Measurements from ENCODE around the gene CTCF. TPM values are rescaled to one million over a fixed set of nuclear protein-coding genes. Genes with fewer than 3 reads are reported as not detected.

Gene CTCF
- total RNA-seq, 1 experiment from 2014 or later = 53.8 TPM

DNA sequence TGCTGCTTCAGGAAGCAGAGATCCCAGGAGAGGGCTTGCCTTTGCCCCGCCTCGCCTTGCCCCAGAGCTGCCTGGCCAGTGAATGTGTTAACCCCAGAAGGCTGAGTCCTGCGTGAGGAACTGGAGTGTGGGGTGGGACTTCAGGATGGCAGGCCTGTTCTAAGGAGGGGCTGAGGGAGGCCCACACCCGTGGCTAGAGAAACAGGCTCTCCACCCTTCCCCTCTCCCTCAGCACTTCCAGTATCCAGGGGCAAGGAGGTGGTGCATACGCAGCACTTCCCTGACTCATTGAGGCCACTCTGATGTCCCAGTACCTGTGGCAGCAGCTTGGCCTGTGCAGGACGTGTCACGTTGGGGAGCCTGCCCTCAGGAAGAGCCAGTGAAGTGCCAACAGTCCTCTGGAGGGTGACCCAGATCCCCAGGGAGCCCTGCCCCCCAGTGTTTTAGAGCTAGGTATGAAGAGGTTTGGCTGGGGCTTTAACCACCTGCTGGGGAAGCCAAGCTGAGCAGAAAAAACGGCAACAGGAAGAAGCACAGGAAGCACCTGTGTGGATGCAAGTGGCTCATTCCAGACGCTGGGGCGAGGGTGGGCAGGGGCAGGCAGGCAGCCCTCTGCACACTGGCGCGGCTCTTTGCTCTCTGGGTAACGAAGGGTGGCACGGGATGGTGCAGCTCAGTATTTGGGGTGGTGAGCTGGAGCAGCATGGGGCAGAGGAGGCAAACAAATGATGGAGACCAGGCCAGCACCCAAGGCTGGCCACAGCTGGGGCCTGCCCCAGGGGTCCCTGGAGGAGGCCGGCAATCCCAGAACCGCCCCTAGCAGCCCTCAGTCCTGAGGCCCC is 14.7 kb upstream of the CTCF start:
- no peak for DNase-seq (ENCODE audit: low read depth)

DNA sequence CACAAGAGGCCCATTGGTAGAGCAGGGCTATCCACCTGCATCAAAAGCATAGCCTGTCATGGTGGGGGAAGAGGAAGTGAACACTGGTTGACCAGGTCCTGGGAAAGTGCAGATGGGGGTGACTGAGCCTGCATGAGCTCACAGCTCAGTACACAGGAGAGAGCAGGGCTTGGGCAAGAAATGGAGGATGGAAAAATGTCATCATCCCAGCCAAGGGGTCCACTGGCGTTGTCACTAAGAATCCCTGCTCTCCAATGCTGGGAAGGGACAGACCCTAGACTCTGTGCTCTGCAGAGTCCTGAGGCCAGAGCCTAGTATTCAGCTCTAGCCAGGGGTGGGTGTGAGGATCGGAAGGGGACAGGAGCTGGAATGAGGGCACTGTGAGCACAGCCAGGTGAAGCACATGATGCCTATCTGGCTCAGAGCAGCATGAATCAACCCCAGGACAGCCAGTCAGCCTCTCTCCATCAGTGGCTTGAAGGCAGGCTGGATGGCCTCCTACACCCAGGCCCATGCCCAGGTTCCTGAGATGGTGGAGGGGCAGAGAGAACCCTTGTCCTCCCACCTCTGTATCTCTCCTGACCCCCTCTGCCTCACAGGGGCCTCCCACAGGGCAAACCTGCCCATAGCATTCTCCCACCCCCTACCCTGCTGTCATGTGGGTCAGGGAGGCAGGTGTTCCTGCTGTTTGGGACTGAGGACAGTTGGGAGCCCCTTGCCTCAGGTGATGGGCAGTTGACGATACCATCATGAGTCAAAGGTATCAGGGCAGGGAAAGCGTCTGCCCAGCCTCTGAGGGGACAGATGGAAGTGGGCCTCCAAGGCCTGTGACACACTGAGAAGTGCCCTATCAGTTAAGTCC is 13.8 kb upstream of the CTCF start:
- DNase-seq (ENCODE audit: low read depth) = no peak

DNA sequence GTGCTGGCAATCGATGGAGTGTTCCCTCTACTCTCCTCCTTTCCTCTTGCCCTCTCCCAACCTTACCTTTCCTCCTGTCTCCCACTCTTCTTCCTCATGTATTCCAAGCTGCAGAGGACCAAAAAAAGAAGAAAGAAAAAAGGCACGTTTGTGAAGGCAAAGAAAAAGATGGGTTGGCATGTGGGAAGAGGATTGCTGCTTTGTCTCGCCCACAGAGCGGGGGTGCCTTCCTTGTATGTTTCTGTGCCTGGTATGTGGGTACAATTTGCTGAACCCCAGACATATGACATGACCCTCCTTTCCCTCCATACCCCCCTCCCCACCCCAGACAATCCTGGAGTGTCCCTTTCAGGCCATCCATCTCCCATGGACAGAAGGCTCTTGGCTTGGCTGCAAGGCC is 13.1 kb upstream of the CTCF start:
- DNase-seq (ENCODE audit: low read depth) = no peak

DNA sequence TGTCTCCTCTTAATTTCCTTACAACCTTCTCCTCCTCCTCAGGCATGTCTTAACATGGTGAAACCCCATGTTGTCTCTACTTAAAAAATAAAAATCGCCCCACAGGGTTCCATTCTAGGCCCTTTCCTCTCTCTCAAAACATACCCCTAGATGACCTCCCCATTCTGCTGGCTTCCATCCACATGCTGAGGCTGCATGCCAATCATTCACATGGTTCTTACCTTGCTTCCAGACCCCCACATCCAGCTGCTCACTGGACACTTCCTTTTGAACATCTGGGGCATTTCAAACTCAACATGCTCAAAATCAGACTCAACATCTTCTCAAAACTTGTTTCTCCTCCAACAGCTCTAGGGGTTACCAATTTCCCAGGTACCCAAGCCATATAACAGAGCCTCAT is 12.4 kb upstream of the CTCF start:
- DNase-seq (ENCODE audit: low read depth) = no peak

DNA sequence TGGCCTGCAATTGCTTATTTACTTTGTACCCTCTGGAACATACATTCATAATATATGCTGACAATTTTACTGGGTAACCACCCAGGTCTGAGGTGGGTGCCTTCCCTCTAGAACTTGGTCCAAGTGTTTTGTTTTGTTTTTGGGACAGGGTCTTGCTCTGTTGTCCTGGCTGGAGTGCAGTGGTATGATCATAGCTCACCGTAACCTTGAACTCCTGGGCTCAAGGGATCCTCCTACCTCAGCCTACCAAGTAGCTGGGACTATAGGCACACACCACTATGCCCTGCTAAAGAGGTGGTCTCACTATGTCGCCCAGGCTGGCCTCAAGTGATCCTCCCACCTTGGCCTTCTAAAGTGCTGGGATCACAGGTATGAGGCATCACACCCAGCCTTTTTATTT is 11.2 kb upstream of the CTCF start:
- DNase-seq (ENCODE audit: low read depth) = no peak

DNA sequence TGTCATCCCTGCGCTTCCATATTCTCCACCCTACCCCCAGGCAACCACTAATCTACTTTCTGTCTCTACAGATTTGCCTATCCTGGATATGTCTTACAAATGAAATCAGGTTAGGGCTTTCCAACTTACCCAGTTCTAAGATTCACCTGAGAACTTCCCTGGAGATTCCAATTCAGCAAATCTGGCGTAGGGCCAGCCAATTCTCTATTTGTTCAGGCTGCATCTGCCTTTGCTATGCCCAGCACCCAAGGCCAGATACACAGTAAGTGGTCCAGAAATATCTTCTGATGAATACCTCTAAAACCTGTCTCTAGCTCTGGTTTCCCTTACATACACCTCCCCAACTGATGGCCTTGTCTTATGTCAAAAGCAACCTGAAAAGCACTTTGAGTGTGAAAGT is 10.4 kb upstream of the CTCF start:
- DNase-seq (ENCODE audit: low read depth) = no peak

DNA sequence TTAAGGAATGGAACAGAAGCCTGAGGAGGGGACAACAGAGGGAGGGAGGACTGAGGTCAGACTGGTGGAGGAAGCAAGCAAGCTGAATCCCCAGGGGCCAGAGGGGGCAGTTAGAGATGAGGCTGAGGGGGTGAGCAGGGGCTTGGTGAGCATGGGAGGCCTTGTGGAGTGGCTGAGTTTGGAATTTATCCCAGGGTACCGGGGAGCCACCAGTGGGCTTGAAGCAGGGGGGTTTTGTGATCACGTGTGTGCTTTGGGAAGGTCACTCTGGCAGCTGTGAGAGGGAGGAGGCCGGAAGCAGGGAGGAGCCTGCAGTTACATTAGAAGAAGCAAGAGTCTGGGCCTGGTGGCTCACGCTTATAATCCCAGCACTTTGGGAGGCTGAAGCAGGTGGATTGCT is 9.8 kb upstream of the CTCF start:
- DNase-seq (ENCODE audit: low read depth) = no peak

DNA sequence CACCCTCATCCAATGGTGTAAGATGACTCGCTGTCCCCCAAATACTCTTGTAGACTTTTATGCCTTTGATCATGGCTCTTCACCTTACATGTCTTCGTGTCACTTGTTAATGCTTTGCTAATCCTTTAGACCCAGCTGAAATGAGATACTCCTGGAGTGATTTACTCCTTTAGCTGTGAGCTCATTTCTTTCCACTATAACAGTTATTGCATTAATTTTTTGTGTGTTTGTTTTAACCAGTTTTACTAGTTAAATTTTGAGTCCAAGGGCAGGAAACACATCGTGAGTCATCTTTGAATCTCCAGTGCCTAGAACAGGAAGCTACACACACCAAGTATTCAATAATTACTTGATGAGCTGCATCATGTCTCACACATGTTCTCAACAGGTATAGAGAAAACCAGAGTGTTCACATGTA is 6.5 kb upstream of the CTCF start:
- peak; percentile 83 for DNase-seq (ENCODE audit: low read depth)

DNA sequence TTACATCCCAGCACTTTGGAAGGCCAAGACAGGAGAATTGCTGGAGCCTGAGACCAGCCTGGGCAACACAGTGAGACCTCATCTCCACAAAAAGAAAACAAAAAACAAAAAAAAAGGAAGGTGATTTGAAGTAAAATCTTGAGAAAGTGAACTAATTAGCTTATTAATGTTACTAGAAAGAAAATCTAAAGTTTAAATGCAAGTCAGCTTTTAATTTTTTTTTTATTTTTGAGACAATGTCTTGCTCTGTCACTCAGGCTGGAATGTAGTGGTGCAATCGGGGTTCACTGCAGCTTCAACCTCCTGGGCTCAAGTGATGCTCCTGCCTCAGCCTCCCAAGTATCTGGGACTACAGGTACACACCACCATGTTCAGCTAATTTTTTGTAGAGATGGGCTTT is 3.5 kb upstream of the CTCF start:
- DNase-seq (ENCODE audit: low read depth) = no peak

DNA sequence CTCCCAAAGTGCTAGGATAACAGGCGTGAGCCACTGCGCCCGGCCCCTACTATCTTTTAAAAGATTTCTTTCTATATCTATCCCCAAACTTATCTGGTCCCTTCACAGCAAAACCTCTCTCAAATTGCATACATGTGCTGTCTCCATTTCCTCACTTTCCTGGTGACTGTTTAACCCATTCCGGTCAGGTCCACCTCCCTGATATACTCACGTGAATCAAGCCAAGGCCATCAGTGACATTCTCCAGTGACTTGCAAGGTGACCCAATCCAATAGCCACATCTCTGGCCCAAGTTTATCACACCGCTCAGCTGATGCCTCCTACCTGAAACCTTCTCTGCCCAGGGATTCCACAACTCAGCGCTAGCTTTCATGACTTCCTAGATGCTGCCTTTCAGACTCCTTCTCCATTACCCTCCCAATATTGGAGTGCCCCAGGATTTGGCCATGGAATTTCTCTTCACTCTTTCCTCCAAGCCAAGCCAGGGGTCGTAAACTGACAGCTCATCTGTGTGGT is 1.4 kb upstream of the CTCF start:
- no peak for DNase-seq (ENCODE audit: low read depth)

DNA sequence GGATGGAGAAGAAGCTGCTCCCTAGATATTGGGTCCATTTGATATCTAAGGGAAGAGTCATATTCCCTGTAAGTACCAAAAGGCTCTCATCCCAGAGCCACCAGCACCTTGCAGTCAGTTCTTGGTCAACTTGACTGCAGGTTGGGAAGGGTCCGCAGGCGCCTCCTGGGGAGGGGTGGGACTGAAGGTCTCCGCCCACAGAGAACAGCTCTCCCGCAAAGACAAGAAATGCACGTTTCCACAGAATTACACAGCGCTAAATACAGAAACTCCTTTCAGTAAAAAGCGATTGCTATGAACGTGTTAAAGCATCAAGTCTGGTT is 864 bp upstream of the CTCF start:
- no peak for DNase-seq (ENCODE audit: low read depth)

DNA sequence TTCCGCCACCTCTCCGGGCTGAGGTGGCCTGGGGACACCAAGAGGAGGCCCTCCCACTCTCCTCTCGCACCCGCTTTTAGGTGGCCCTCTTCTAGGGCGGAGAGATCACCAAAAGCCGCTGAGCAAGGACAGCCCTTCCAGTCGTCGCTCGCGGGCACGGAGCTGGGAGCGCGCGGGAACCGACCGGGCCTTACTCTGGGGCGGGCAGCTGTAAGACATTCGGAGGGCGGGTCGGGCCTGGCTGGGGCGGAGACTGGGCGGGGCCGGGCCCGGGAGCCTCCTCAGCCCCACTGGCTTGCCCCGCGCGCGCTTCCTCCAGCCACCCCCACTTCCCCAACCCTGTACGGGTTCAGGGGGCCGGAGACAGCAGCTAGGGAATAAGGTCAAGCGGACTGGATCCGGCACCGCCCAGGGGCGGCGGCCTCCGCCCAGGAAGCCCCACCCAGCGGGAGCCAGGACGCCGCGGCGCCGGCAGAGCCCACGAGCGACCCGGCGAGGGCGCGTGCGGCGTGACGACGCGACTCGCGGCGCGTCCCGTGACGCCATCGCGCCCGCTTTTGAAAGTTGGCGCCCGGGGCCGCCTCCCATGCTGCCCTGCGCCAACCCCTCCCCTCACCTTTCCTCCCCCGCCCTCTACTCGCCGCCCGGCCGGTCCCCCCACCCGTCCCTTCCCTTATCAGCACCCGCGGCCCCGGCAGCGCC is 351 bp upstream of the CTCF start:
- peak; percentile 98 for DNase-seq (ENCODE audit: low read depth)

DNA sequence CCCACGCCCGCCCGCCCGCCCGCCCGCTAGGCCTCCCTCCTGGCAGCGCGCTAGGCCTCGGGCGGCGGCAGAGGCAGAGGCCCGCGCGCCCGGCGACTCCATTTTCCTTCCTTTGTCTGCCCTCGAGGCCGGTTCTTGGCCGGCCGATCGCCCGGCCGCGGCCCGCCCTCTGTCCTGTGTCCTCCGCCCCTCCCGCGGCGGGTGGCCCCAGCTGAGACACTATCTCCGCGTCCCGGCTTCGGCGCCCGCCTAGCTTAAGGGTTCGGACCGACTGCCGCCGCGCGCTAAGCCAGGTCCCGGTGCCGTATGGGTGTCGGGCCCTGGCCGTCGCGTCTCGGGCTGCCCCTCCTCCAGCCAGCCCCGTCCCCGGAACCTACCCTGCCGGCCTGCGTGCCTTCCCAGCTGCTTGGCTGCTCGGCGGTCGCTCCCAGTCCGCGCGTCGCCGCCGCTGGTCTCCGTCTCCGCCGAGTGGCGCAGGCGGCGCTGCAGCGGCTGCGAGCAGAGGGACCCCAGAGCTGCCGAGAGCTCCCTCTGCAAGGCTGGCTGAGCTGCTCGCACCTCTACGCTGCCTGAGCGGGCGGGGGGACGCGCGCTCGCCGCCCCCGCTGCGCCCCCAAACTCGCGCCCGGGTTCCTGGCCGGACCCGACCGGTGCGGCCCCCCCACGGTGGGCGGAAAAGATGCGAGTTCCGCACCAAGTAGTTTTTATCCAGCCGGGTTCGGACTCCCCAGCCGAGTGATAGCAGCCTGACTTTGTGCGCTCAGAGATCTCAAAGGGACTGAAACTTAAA is 787 bp downstream of the CTCF start:
- DNase-seq (ENCODE audit: low read depth) = peak; percentile 48

DNA sequence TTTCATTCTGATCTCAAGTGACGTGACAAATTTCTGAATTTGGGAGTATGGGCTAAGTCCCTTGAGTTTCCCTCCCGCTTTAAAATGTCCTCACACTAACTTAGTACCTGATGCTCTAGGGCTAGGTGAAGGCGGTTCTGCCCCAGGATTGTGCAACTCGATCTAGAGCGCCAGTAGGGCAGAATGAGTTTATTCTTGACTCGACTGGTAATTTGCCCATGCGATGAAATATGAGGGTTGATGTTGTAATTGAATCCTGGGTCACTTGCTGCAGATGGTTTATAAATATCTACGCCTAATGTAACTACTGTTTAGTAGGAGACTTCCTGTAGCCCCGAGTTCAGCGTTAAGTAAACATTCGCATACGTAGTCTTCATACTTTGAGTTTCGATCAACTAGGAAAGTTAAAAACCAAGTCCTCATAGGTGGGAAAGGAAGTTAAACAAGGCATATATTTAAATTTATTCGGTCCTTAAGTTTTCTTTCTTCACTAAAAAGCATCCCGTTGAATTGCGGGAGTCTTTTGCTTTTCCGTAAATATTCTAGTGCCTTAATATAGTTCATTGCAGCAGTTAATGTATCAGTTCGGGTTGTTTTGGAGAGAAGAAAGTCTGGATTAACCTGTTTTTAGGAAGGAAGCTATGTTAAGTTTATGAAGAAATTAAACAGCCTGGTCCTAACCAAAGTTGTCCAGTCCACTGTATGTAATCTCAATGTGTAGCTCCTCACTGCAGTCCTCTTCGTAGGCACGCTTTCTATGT is 1.6 kb downstream of the CTCF start:
- peak; percentile 34 for DNase-seq (ENCODE audit: low read depth)

DNA sequence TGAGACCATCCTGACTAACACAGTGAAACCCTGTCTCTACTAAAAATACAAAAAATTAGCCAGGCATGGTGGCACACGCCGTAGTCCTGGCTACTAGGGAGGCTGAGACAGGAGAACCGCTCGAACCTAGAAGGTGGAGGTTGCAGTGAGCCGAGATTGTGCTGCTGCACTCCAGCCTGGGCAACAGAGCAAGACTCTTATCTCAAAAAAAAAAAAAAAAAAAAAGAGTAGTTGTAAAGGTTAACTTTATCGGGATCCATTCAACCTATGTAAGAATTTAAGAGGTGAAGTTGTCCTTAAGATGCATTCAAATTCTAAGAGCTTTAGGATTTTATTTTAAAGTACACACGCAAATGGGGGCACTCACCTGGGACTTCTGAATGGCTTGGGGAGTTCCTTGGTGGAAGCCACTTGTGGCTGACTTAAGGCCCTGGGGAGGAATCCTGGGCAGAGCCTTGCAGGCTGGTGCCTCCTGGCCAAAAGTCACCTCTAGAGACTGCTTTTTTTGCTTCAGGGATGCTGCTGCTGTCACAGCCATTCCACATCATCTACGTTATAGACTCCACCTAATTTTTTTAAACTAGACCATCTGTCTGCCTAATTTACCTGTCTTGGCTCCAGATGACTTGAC is 3.3 kb downstream of the CTCF start:
- DNase-seq (ENCODE audit: low read depth) = no peak

DNA sequence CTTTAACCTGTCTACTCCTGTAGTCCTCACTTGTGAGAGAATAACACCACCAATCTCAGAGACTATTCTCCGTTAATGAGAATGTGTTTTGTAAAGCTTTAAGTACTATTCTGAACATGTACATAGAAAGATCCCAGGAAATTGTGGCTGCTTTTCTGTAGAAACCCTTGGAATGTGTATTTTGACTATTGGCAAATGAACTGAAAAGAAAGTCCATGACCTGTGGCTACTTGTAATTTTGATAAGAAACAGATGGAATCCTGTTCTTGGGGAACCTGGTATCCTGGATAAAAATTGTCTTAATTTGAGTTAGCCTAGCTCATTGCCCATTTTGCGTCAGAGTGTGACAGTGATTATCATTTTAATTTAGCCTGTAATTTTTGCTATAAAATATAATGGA is 9.1 kb downstream of the CTCF start:
- no peak for DNase-seq (ENCODE audit: low read depth)

DNA sequence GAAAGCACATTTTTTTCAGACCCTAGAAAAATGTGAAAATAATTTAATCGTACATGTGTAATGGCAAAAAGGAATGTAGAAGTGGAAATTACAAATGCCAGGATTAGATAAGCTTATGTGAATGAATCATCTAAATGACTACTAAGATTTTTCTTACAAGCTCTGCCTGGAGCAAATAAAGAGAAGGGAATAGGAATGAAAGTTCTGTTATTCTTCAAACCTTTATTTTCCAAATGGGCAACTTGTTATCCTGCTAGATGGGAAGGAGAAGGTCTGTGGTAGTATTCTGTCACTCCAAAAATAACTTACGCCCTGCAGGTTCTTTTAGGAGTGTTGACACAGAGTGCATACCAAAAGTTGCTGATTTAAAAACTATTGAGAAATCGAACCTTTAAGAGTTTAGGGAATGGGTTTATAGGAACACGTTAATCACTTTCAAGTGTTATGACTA is 9.7 kb downstream of the CTCF start:
- no peak for DNase-seq (ENCODE audit: low read depth)

DNA sequence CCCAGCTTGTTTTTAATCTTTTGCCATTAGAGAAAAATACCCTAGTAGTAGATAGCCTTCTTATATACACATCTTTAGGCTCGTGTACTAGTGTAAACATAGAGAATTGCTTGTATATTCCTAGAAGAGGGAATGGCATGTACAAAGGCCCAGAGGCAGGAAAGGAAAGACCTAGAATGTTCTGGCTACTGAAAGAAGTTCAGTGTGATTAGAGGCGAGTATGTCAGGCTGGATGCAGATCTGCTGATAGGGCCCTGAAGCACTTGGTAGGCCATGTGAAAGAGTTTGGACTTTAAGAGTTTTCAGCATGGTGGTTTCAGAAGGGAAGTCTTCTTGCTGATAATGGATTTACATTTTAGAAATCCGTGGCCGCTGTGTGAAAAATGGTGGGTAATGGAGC is 17.4 kb downstream of the CTCF start:
- DNase-seq (ENCODE audit: low read depth) = no peak

DNA sequence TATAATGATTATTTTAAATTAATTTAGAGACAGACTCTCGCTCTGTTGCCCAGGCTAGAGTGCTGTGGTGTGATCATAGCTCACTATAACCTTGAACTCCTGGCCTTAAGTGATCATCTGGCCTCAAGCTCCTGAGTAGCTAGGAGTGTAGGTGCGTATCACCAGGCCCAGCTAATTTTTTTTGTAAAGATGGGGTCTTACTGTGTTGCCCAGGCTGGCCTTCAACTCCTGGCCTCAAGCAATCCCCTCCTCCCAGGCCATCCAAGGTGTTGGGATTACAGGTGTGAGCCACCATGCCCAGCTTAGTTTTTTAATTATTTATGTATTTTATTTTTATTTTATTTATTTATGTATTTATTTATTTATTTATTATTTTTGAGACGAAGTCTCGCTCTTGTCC is 17.9 kb downstream of the CTCF start:
- no peak for DNase-seq (ENCODE audit: low read depth)

DNA sequence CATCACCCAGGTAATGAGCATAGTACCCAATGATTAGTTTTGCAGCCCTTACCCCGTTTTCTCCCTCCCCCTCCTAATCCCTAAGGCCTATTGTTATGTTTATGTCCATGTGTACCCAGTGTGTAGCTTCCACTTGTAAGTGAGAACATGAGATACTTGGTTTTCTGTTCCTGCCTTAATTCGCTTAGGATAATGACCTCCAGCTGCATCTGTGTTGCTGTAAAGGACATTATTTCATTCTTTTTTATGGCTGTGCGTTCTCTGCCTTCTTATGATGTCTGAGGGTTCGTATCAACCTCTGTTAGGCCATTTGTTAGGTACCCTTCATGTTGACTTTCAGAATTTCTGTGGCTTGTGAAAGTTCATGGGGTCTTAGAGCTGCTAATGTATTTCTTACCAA is 31.0 kb downstream of the CTCF start:
- no peak for DNase-seq (ENCODE audit: low read depth)
